ENCODE data around the gene TBCC.

DNA sequence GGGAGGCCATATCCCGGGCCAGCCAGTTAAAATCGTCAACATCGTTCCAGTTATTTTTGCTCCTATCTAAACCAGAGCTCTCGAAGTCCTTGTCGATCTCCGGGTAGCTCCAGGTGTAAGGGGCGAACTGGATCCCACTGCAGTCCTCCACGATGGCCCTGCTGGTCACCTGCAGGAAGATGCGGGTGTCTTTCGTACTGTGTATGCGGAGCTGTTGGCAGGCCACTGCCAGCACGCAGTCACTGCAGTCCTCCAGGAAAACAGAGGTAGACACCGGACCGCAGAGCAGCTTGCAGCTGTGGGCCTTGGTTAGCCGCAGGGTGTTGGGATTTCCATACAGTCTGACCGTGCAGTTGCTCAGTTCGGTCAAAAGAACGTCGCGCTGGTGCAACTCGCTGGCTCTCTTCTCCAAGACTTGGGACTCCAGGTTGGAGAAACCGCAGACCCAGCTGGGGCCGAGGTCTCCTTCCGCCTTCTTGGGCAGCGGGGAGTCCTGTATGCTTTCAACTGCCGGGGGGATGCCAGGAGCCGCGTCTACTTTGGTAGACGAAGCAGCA is 742 bp downstream of the TBCC start:
- TF ChIP-seq, protein P1, sequence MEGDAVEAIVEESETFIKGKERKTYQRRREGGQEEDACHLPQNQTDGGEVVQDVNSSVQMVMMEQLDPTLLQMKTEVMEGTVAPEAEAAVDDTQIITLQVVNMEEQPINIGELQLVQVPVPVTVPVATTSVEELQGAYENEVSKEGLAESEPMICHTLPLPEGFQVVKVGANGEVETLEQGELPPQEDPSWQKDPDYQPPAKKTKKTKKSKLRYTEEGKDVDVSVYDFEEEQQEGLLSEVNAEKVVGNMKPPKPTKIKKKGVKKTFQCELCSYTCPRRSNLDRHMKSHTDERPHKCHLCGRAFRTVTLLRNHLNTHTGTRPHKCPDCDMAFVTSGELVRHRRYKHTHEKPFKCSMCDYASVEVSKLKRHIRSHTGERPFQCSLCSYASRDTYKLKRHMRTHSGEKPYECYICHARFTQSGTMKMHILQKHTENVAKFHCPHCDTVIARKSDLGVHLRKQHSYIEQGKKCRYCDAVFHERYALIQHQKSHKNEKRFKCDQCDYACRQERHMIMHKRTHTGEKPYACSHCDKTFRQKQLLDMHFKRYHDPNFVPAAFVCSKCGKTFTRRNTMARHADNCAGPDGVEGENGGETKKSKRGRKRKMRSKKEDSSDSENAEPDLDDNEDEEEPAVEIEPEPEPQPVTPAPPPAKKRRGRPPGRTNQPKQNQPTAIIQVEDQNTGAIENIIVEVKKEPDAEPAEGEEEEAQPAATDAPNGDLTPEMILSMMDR (IDR thresholded peaks at IDR 0.05) = no peak
- TF ChIP-seq EZH2phosphoT487 (IDR thresholded peaks at IDR 0.05) = no peak
